Measurements from ENCODE around the gene NEUROD2. TPM values are rescaled to one million over a fixed set of nuclear protein-coding genes. Genes with fewer than 3 reads are reported as not detected.

NEUROD2 gene
- total RNA-seq, 6 experiments from 2014 or later: not detected

DNA sequence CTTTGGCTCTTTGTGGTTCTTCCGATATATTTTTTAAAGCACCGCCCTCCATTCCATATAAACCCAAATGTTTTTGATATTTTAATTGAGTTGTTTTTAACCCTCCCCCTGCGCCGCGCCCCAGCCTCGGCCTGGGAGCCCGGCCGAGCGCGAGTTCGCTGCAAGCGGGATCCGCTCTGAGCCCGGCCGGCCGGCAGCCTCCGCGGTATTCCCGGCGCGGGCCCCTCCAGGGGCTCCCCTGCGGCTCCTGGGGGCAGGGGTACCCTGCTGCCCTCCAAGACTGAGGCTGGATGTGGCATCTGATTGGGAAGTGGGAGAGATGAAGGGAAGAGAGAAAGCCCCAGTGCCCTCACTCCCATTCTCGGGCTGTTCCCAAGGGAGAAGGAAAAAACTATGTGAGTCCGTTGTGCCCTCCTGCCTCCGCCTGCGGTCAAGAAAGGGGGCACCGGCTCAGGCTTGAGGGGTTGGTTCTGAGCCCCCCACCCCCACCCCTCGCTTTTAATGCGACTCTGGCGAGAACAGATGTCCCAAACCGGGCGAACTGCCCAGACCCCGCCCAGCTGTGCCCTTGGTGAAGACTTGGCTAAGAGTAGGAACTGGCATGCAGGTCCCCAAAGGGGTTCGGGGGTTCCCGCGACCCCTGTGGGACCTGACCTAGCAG is 8.6 kb downstream of the NEUROD2 start:
- H3K4me3 ChIP-seq: no peak overlapping the region
- no peak for ATAC-seq
- no peak for DNase-seq

DNA sequence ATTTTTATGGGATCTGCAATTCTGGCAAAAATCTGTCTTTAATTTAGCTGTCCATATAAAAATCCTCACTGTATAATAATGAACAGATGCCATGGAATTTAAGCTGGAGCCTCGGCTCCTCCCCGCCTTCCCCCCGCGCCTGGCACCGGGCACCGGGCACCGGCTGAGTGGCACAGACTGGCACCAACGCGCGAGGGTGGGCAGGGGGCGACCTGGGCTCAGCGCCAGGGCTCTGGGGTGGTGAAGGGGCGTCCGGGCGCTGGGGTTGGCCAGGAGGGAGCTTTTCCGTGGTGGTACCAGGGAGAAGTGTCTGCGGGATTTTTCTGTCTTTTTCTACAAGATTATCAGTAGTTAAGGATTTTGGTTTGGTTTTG is 9.1 kb downstream of the NEUROD2 start:
- Histone ChIP-seq H3K36me3 (no peaks in the 10 kb centered on the region), H3K9me3 (no peaks in the 10 kb centered on the region), H3K4me3 (no peak overlapping the region), H3K4me1 (peaks cover 0 to 9% (median 0%) of the 10 kb centered on the region in 4 donors), H3K27me3 (peaks cover 0 to 21% of the 10 kb centered on the region in 2 donors), H3K27ac (no peak overlapping the region)
- TF ChIP-seq POLR2A (IDR thresholded peaks at IDR 0.05): no peak
- TF ChIP-seq, protein P1, sequence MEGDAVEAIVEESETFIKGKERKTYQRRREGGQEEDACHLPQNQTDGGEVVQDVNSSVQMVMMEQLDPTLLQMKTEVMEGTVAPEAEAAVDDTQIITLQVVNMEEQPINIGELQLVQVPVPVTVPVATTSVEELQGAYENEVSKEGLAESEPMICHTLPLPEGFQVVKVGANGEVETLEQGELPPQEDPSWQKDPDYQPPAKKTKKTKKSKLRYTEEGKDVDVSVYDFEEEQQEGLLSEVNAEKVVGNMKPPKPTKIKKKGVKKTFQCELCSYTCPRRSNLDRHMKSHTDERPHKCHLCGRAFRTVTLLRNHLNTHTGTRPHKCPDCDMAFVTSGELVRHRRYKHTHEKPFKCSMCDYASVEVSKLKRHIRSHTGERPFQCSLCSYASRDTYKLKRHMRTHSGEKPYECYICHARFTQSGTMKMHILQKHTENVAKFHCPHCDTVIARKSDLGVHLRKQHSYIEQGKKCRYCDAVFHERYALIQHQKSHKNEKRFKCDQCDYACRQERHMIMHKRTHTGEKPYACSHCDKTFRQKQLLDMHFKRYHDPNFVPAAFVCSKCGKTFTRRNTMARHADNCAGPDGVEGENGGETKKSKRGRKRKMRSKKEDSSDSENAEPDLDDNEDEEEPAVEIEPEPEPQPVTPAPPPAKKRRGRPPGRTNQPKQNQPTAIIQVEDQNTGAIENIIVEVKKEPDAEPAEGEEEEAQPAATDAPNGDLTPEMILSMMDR (IDR thresholded peaks at IDR 0.05): no peak
- ATAC-seq (no peak), DNase-seq (no peak)
- WGBS (ENCODE audit: insufficient coverage, low coverage, low lambda C conversion rate, missing lambda C conversion rate): 7% methylated on average over 12 of the region's 17 CpGs
- intact Hi-C loops (cut with DNase I): no loop called here

More for the DNA sequence above, 8.6 kb downstream of the NEUROD2 start:
- H3K36me3 ChIP-seq: no peaks in the 10 kb centered on the region
- peaks cover 0 to 9% (median 0%) of the 10 kb centered on the region in 4 donors for H3K4me1 ChIP-seq
- no peaks in the 10 kb centered on the region for H3K9me3 ChIP-seq
- H3K27me3 ChIP-seq: peaks cover 0 to 23% of the 10 kb centered on the region in 2 donors
- 5% methylated on average over 28 of the region's 36 CpGs for WGBS (ENCODE audit: insufficient coverage, low coverage, low lambda C conversion rate, missing lambda C conversion rate)
- no peak for TF ChIP-seq POLR2A (IDR thresholded peaks at IDR 0.05)
- TF ChIP-seq, protein P1 (IDR thresholded peaks at IDR 0.05): no peak
- intact Hi-C loops (cut with DNase I): no loop called here
- no peak overlapping the region for H3K27ac ChIP-seq

DNA sequence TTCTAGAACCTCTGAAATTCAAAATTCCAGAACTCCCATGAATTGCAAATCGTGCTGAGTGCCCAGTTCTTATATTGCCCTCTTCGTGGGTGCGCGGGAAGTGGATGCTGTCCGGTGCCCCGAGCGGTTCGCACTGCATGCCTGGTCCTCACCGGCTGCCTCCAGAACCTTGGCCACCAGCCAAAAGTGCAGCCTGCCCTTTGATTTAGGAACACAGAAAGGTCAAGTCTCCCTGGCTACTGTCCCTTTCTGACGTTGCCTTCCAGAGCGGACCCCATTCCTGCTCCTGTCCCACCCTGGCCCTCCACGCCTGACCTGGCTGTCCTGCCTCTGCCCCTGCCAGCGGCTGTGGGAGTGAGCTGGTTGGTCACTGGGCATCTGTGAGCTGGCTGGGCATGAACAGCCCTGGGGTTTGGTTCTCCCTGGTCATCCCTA is 9.7 kb downstream of the NEUROD2 start:
- no peaks in the 10 kb centered on the region for H3K9me3 ChIP-seq
- intact Hi-C loops (cut with DNase I): no loop called here
- DNase-seq: peak in 2 of 3 donors; percentile 61 to 72
- peak; percentile 17 to 60 (median 40) for ATAC-seq
- H3K4me1 ChIP-seq: peaks cover 0 to 9% (median 0%) of the 10 kb centered on the region in 4 donors
- 0% methylated on average over 5 of the region's 13 CpGs for WGBS (ENCODE audit: insufficient coverage, low coverage, low lambda C conversion rate, missing lambda C conversion rate)
- no peaks in the 10 kb centered on the region for H3K36me3 ChIP-seq
- H3K4me3 ChIP-seq: no peak overlapping the region
- no peak for TF ChIP-seq POLR2A (IDR thresholded peaks at IDR 0.05)
- TF ChIP-seq, protein P1 (IDR thresholded peaks at IDR 0.05): no peak
- H3K27me3 ChIP-seq: peaks cover 0 to 21% of the 10 kb centered on the region in 2 donors
- H3K27ac ChIP-seq: no peak overlapping the region

DNA sequence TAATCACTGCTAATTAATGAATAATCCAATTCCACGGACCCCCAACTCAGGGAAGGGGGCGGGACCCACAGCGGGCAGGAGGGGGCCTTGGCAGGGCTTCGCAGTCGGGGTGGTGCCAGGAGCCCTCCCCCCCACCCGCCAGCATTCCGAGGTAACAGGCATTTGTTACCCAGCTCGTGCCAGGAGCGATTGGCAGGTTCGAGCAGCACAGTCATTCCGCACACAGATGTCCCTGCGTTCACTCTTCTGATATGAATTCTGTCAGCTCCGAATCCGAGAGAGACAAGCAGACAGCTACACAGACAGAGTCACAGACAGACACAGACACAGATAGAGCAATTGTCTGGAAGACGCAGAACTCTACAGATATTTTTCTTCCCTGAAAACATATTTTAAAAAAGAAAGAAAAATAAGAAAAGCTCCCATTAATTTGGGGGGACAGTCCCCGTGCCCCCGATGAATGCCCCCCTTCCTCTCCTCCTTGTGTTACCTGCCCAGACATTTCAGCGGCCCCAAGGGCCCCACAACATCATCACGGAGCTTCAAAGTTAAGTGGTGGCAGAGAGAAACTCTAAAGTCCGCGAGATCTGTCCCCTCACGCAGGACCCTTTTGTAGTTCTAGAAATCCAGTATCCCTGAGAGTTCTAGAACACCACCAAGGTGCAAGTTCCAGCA is 10.2 kb downstream of the NEUROD2 start:
- H3K4me3 ChIP-seq: no peak overlapping the region
- H3K4me1 ChIP-seq: peaks cover 0 to 9% (median 0%) of the 10 kb centered on the region in 4 donors
- 6% methylated on average over 18 of the region's 22 CpGs for WGBS (ENCODE audit: insufficient coverage, low coverage, low lambda C conversion rate, missing lambda C conversion rate)
- H3K36me3 ChIP-seq: no peaks in the 10 kb centered on the region
- H3K27me3 ChIP-seq: peaks cover 0 to 15% of the 10 kb centered on the region in 2 donors
- no peak overlapping the region for H3K27ac ChIP-seq
- intact Hi-C loops (cut with DNase I): no loop called here
- TF ChIP-seq POLR2A (IDR thresholded peaks at IDR 0.05): no peak
- TF ChIP-seq, protein P1 (IDR thresholded peaks at IDR 0.05): no peak
- no peak for DNase-seq
- no peak for ATAC-seq
- H3K9me3 ChIP-seq: no peaks in the 10 kb centered on the region
